Activated CD8-positive, alpha-beta T cell treated with anti-CD3 and anti-CD28 coated beads for 36 hours (primary cell): ENCODE measurements around the gene ASS1. TPM values are rescaled to one million over a fixed set of nuclear protein-coding genes. Genes with fewer than 3 reads are reported as not detected.
A peak's percentile ranks its signal among the peaks of the same experiment; 100 is the strongest.

ENCODE experiments used
- ATAC-seq: fragments of 200-7000 bp; cut with Tn5 transposase; one replicate; pipeline ENCODE4 v1.10.0; 2021; ENCODE audit warnings: mild to moderate bottlenecking, moderate library complexity
- CTCF ChIA-PET: fragments of 350-600 bp; sonication (Branson Sonifier 250); formaldehyde crosslinking; loops from one replicate; lab custom pipeline; 2021; ENCODE audit warnings: antibody characterized with exemption; lab: Charles Lee
- POLR2A ChIA-PET: fragments of 350-600 bp; sonication (Branson Sonifier 250); formaldehyde crosslinking; loops from one replicate; lab custom pipeline; 2021; ENCODE audit warnings: antibody characterized with exemption; lab: Charles Lee
- DNase-seq: peaks from one replicate; pipeline ENCODE4 v3.0.0-alpha.2; 2020
- H3K27ac Mint-ChIP-seq: one replicate; pipeline ENCODE4 v1.8.0; 2021; ENCODE audit warnings: mild to moderate bottlenecking, mixed read lengths
- H3K27me3 Mint-ChIP-seq: one replicate; pipeline ENCODE4 v1.8.0; 2021; ENCODE audit warnings: mixed read lengths
- H3K36me3 Mint-ChIP-seq: one replicate; pipeline ENCODE4 v1.8.0; 2021; ENCODE audit warnings: low read depth, mixed read lengths
- H3K4me1 Mint-ChIP-seq: one replicate; pipeline ENCODE4 v1.8.0; 2021; ENCODE audit warnings: low read depth, mixed read lengths
- H3K4me3 Mint-ChIP-seq: one replicate; pipeline ENCODE4 v1.8.0; 2021; ENCODE audit warnings: mild to moderate bottlenecking, moderate library complexity, mixed read lengths
- H3K9me3 Mint-ChIP-seq: one replicate; pipeline ENCODE4 v1.8.0; 2021; ENCODE audit warnings: mixed read lengths
- intact Hi-C: fragments of 100-400 bp; cut with micrococcal nuclease; formaldehyde crosslinking; loops from one replicate; pipeline ENCODE4 v1.10.0; 2022
- total RNA-seq, 2 experiments: library from RNA; stranded (reverse); gene quantifications; one replicate each; pipeline ENCODE4 v1.2.3, GENCODE V29; 2021
- TF ChIP-seq, protein P1 (sequence below): fragments of 200-600 bp; IDR thresholded peaks from one replicate; pipeline ENCODE4 v1.8.0; 2022; ENCODE audit warnings: antibody characterized with exemption, mild to moderate bottlenecking

The ASS1 gene
- total RNA-seq, 2 experiments from 2014 or later, result 9.8 to 11.5 TPM

GRCh38 chr9:130518943-130519799 lies 74.4 kb downstream of the ASS1 start:
- no peak overlapping the region for H3K4me3 Mint-ChIP-seq
- TF ChIP-seq, protein P1, sequence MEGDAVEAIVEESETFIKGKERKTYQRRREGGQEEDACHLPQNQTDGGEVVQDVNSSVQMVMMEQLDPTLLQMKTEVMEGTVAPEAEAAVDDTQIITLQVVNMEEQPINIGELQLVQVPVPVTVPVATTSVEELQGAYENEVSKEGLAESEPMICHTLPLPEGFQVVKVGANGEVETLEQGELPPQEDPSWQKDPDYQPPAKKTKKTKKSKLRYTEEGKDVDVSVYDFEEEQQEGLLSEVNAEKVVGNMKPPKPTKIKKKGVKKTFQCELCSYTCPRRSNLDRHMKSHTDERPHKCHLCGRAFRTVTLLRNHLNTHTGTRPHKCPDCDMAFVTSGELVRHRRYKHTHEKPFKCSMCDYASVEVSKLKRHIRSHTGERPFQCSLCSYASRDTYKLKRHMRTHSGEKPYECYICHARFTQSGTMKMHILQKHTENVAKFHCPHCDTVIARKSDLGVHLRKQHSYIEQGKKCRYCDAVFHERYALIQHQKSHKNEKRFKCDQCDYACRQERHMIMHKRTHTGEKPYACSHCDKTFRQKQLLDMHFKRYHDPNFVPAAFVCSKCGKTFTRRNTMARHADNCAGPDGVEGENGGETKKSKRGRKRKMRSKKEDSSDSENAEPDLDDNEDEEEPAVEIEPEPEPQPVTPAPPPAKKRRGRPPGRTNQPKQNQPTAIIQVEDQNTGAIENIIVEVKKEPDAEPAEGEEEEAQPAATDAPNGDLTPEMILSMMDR, result no peak
- intact Hi-C loops, result no loop called here
- H3K4me1 Mint-ChIP-seq, result peaks cover 4% of the 10 kb centered on the region
- no peaks in the 10 kb centered on the region for H3K9me3 Mint-ChIP-seq
- no peaks in the 10 kb centered on the region for H3K36me3 Mint-ChIP-seq
- peaks cover 9% of the 10 kb centered on the region for H3K27me3 Mint-ChIP-seq
- ATAC-seq (no peak), DNase-seq (no peak)
- no peak overlapping the region for H3K27ac Mint-ChIP-seq
- CTCF ChIA-PET, result interaction anchor here (1.0 kb wide), 1 partner anchor 347 kb away, joined by 3 read pairs; no protein-coding TSS in a partner anchor
- POLR2A ChIA-PET, result no interaction called here

GRCh38 chr9:130519927-130520326 lies 75.2 kb downstream of the ASS1 start:
- DNase-seq, result no peak
- H3K4me1 Mint-ChIP-seq, result peaks cover 4% of the 10 kb centered on the region
- H3K36me3 Mint-ChIP-seq, result no peaks in the 10 kb centered on the region
- ChIA-PET CTCF (no interaction called here), POLR2A (interaction anchor here (0.6 kb wide), 1 partner anchor 790 kb away, joined by 3 read pairs; no protein-coding TSS in a partner anchor)
- H3K9me3 Mint-ChIP-seq, result no peaks in the 10 kb centered on the region
- TF ChIP-seq, protein P1, result no peak
- intact Hi-C loops, result no loop called here
- no peak overlapping the region for H3K27ac Mint-ChIP-seq
- ATAC-seq, result no peak
- peaks cover 9% of the 10 kb centered on the region for H3K27me3 Mint-ChIP-seq
- no peak overlapping the region for H3K4me3 Mint-ChIP-seq

GRCh38 chr9:130521715-130522114 lies 77.0 kb downstream of the ASS1 start:
- ATAC-seq (no peak), DNase-seq (no peak)
- peaks cover 5% of the 10 kb centered on the region for H3K27me3 Mint-ChIP-seq
- ChIA-PET POLR2A (no interaction called here), CTCF (no interaction called here)
- no peak overlapping the region for H3K4me3 Mint-ChIP-seq
- H3K4me1 Mint-ChIP-seq, result peaks cover 4% of the 10 kb centered on the region
- no peak overlapping the region for H3K27ac Mint-ChIP-seq
- H3K9me3 Mint-ChIP-seq, result no peaks in the 10 kb centered on the region
- H3K36me3 Mint-ChIP-seq, result no peaks in the 10 kb centered on the region
- TF ChIP-seq, protein P1, result no peak
- intact Hi-C loops, result no loop called here

GRCh38 chr9:130522233-130522808 lies 77.6 kb downstream of the ASS1 start:
- ATAC-seq (peak; percentile 56), DNase-seq (peak; percentile 51)
- no peaks in the 10 kb centered on the region for H3K9me3 Mint-ChIP-seq
- peaks cover 4% of the 10 kb centered on the region for H3K4me1 Mint-ChIP-seq
- CTCF ChIA-PET, result no interaction called here
- TF ChIP-seq, protein P1, result no peak
- POLR2A ChIA-PET, result no interaction called here
- no peaks in the 10 kb centered on the region for H3K36me3 Mint-ChIP-seq
- H3K27ac Mint-ChIP-seq, result no peak overlapping the region
- peaks cover 5% of the 10 kb centered on the region for H3K27me3 Mint-ChIP-seq
- H3K4me3 Mint-ChIP-seq, result no peak overlapping the region
- intact Hi-C loops, result no loop called here

DNA sequence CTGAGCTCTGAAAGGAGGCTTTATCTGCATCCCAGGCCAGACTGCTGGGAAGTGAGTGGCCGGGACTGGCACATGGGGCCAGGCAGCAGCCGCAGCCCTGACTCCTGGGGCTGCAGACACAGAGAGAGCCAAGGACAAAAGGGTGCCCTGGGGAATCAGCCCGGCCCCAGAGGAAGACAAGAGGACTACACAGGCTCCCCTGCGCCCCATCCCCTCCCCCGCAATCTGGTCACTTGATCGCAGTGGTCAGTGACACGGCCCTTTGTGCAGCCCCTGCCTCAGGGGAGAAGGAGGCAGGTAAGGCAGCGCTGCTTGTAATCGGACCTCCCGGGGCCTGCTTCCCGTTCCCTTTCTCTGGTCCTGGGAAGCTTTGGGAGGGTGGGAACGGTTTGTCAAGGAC lies 79.2 kb downstream of the ASS1 start:
- ChIA-PET CTCF (no interaction called here), POLR2A (no interaction called here)
- TF ChIP-seq, protein P1, result no peak
- Mint-ChIP-seq H3K27me3 (peaks cover 5% of the 10 kb centered on the region), H3K4me1 (peaks cover 4% of the 10 kb centered on the region), H3K9me3 (no peaks in the 10 kb centered on the region), H3K27ac (no peak overlapping the region), H3K4me3 (no peak overlapping the region), H3K36me3 (no peaks in the 10 kb centered on the region)
- ATAC-seq (no peak), DNase-seq (no peak)
- intact Hi-C loops, result no loop called here
